Measurements from ENCODE around the gene PIGN.

DNA sequence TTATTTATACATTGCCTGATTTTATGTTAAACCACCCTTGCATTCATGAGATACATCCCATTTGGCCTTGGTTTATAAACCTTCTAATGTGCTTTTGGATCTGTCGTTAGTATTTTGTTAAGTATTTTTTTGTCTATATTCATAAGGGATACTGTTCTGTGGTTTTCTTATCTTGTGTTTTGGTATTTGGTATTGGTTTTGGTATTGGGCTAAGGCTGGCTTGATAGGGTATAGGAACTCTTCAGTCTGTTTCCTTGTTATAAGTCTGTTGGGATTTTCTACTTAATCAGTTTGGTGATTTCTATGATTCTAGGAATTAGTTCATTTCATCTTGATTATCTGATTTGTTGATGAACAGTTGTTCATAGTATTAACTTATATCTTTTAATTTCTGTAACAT lies 49.4 kb upstream of the PIGN start:
- TF ChIP-seq POLR2AphosphoS5 (IDR thresholded peaks at IDR 0.05; ENCODE audit: low read depth, low read length) (no peak), TAF1 (IDR thresholded peaks at IDR 0.05; ENCODE audit: borderline replicate concordance, low read depth, low read length) (no peak)

All from GM12892 (cell line).